Gastroesophageal sphincter (tissue), 4 donors: Measurements from ENCODE around the gene MAGOH. TPM values are rescaled to one million over a fixed set of nuclear protein-coding genes. Genes with fewer than 3 reads are reported as not detected.

Source experiments
- ATAC-seq: fragments of 150-250 bp; one replicate; pipeline ENCODE4 v1.9.1; 2016; ENCODE audit warnings: mild to moderate bottlenecking, moderate library complexity
- H3K27ac ChIP-seq, 4 donors: fragments of 200-600 bp; sonication (generic) in 3 of 4; 1 replicate in 3 of 4; 2 replicates in 1 of 4; pipeline ENCODE4 v1.5.1; 2016 to 2019
- H3K27me3 ChIP-seq: fragments of 200-600 bp; sonication (generic); one replicate; pipeline ENCODE4 v1.5.1; 2019
- H3K36me3 ChIP-seq, 2 donors: fragments of 200-600 bp; sonication (generic); one replicate each; pipeline ENCODE4 v1.5.1; 2019; ENCODE audit warnings: control low read depth in 1 of 2
- H3K4me1 ChIP-seq, 3 donors: fragments of 200-600 bp; sonication (generic); 1 replicate in 2 of 3; 2 replicates in 1 of 3; pipeline ENCODE4 v1.5.1; 2016 to 2019; ENCODE audit warnings: control low read depth in 2 of 3
- H3K4me3 ChIP-seq, 2 donors: fragments of 200-600 bp; sonication (generic); one replicate each; pipeline ENCODE4 v1.5.1; 2019; ENCODE audit warnings: mild to moderate bottlenecking in 1 of 2, moderate library complexity in 1 of 2
- H3K9me3 ChIP-seq, 3 donors: fragments of 200-600 bp; sonication (generic); one replicate each; pipeline ENCODE4 v1.5.1; 2017 to 2019; ENCODE audit warnings: control low read depth in 2 of 3
- EP300 ChIP-seq: sonication (generic); formaldehyde crosslinking; IDR thresholded peaks from one replicate; pipeline ENCODE4 v1.6.1; 2017; ENCODE audit warnings: antibody characterized with exemption, mild to moderate bottlenecking
- POLR2A ChIP-seq, 2 donors: fragments of 450-650 bp; IDR thresholded peaks; one replicate each; pipeline ENCODE4 v1.6.1; 2017; ENCODE audit warnings: antibody characterized with exemption in 2 of 2, mild to moderate bottlenecking in 2 of 2, moderate library complexity in 1 of 2
- POLR2AphosphoS5 ChIP-seq: sonication (generic); formaldehyde crosslinking; IDR thresholded peaks from one replicate; pipeline ENCODE4 v1.6.1; 2017; ENCODE audit warnings: antibody characterized with exemption
- WGBS, 2 donors: methylation state at CpG; one replicate each; pipeline ENCODE4 v1.1.5; 2018; ENCODE audit warnings: low coverage in 1 of 2; 5-methylcytosine and 5-hydroxymethylcytosine counted together
- total RNA-seq, 4 donors: library from RNA; depleted of rRNA; stranded (reverse); fragments of >200 nt; gene quantifications; one replicate each; pipeline ENCODE4 v1.1.0, GENCODE V29; 2016
- TF ChIP-seq, protein P1 (sequence below), 4 experiments: fragments of 200-600 bp in 2 of 4; fragments of 450-650 bp in 2 of 4; sonication (generic) in 1 of 4; IDR thresholded peaks; one replicate each; pipeline ENCODE4 v1.5.1; 2017 to 2019; ENCODE audit warnings: antibody characterized with exemption in 4 of 4, mild to moderate bottlenecking in 2 of 4, moderate library complexity in 2 of 4

MAGOH gene
- total RNA-seq, 4 donors from 2014 or later, result 30.2 to 49.4 (median 32.7) TPM

- H3K36me3 ChIP-seq, result peaks cover 0 to 36% of the 10 kb centered on the region in 2 donors
- no peak for ATAC-seq
- 20 to 40% methylated on average over 3 of the region's 3 CpGs for WGBS, 2 donors
- peak overlapping the region; percentile 84 to 98 (median 98) for H3K27ac ChIP-seq
- H3K4me3 ChIP-seq, result peak overlapping the region; percentile 63 to 80
- H3K27me3 ChIP-seq, result no peaks in the 10 kb centered on the region
- TF ChIP-seq POLR2A (IDR thresholded peaks at IDR 0.05) (no peak), EP300 (no peak)
- TF ChIP-seq, protein P1, sequence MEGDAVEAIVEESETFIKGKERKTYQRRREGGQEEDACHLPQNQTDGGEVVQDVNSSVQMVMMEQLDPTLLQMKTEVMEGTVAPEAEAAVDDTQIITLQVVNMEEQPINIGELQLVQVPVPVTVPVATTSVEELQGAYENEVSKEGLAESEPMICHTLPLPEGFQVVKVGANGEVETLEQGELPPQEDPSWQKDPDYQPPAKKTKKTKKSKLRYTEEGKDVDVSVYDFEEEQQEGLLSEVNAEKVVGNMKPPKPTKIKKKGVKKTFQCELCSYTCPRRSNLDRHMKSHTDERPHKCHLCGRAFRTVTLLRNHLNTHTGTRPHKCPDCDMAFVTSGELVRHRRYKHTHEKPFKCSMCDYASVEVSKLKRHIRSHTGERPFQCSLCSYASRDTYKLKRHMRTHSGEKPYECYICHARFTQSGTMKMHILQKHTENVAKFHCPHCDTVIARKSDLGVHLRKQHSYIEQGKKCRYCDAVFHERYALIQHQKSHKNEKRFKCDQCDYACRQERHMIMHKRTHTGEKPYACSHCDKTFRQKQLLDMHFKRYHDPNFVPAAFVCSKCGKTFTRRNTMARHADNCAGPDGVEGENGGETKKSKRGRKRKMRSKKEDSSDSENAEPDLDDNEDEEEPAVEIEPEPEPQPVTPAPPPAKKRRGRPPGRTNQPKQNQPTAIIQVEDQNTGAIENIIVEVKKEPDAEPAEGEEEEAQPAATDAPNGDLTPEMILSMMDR (IDR thresholded peaks at IDR 0.05), result no peak
- no peaks in the 10 kb centered on the region for H3K9me3 ChIP-seq
- peaks cover 4 to 37% (median 8%) of the 10 kb centered on the region in 3 donors for H3K4me1 ChIP-seq
Observed at GRCh38 chr1:53220962-53221286, 17.4 kb downstream of the MAGOH start.

- WGBS, 2 donors, result 0% methylated on average over 4 to 15 of the region's 61 CpGs
- H3K9me3 ChIP-seq, result no peaks in the 10 kb centered on the region
- H3K4me3 ChIP-seq, result peak within 1 kb of the TSS; percentile 63 to 80
- peak within 1 kb of the TSS; percentile 84 to 98 (median 98) for H3K27ac ChIP-seq
- ATAC-seq, result peak; percentile 98
- H3K36me3 ChIP-seq, result peaks cover 0 to 36% of the 10 kb centered on the region in 2 donors
- H3K4me1 ChIP-seq, result peaks cover 4 to 37% (median 8%) of the 10 kb centered on the region in 3 donors
- no peaks in the 10 kb centered on the region for H3K27me3 ChIP-seq
- TF ChIP-seq, protein P1 (IDR thresholded peaks at IDR 0.05), result no peak
- TF ChIP-seq EP300 (no peak), POLR2AphosphoS5 (peak; percentile 94), POLR2A (IDR thresholded peaks at IDR 0.05) (peak; percentile 88 to 90)
Observed at GRCh38 chr1:53220171-53220961, 18.0 kb downstream of the MAGOH start, which contains the start of gene CZIB. CZIB (minus strand) TSS chr1:53220634; CDS start chr1:53220575, 59 bp downstream.

DNA sequence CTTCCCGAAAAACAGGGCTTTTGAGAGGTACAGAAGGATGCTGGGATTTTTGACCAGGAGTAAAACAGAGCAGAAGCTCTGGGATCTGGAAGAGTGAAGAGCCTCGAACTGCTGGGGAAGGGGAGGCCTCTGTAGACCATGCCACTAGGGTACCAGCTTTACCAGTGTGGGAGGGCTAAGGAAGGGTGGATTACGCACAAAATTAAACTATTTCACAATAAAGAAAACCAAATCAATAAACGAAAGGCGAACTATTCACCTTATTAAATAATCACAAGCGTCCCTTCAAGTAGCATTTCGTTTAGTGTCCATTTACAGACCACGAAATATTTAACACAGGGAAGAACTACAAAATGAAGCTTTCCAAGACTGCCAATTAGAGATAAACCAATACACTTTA, 18.6 kb downstream of the MAGOH start:
- no peaks in the 10 kb centered on the region for H3K9me3 ChIP-seq
- no peak for ATAC-seq
- TF ChIP-seq, protein P1 (IDR thresholded peaks at IDR 0.05), result no peak
- no peak for TF ChIP-seq POLR2AphosphoS5
- TF ChIP-seq POLR2A (IDR thresholded peaks at IDR 0.05), result no peak
- TF ChIP-seq EP300, result no peak
- H3K4me3 ChIP-seq, result peak overlapping the region; percentile 63 to 80
- WGBS, 2 donors, result 10 to 11% methylated on average over 7 to 8 of the region's 8 CpGs
- H3K4me1 ChIP-seq, result peaks cover 4 to 37% (median 8%) of the 10 kb centered on the region in 3 donors
- H3K36me3 ChIP-seq, result peaks cover 0 to 42% of the 10 kb centered on the region in 2 donors
- H3K27ac ChIP-seq, result peak overlapping the region; percentile 84 to 98 (median 98)
- H3K27me3 ChIP-seq, result no peaks in the 10 kb centered on the region

DNA sequence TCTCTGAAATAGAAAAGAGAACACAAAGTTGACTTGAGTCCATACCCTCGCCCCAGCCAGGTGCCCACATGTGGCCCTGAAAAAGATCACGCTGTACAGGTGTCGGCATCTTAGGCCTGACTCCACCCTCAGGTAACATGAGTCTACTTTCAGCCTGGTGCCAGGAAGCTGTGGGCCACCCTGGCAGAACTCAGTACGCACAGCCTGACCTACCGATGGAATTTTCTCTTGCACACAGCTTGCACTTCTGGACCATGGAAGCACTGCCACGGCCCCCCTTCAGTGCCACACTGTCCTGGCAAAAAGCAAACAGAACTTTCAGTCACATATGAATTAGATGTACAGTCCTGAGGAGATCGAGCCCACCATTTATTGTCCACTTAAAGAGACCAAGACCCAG, 20.1 kb downstream of the MAGOH start:
- ATAC-seq, result no peak
- Histone ChIP-seq H3K27me3 (no peaks in the 10 kb centered on the region), H3K4me3 (no peak overlapping the region), H3K27ac (no peak overlapping the region), H3K4me1 (peaks cover 4 to 37% (median 8%) of the 10 kb centered on the region in 3 donors), H3K36me3 (peaks cover 0 to 57% of the 10 kb centered on the region in 2 donors), H3K9me3 (no peaks in the 10 kb centered on the region)
- TF ChIP-seq POLR2AphosphoS5 (no peak), POLR2A (IDR thresholded peaks at IDR 0.05) (no peak), EP300 (no peak)
- TF ChIP-seq, protein P1 (IDR thresholded peaks at IDR 0.05), result no peak
- WGBS, 2 donors, result 83 to 84% methylated on average over 1 to 5 of the region's 7 CpGs
